AG09309 (cell line): Measurements from ENCODE around the gene WNT3A.

Experiments used
- DNase-seq: peaks from one replicate; pipeline ENCODE4 v3.0.0-alpha.2; 2010; ENCODE audit warnings: low read depth
- H3K4me3 ChIP-seq: 2 replicates; pipeline ENCODE4 v1.5.1; 2011; ENCODE audit warnings: mild to moderate bottlenecking, low read depth, low read length, moderate library complexity; ENCODE audit not compliant: control insufficient read depth
- TF ChIP-seq, protein P1 (sequence below): IDR thresholded peaks from 2 replicates; pipeline ENCODE4 v1.5.1; 2011; ENCODE audit warnings: mild to moderate bottlenecking, low read depth, low read length, inconsistent platforms; ENCODE audit not compliant: insufficient read depth, control insufficient read depth; ENCODE audit errors: missing control alignments

Gene WNT3A

GRCh38 chr1:228004331-228004855 lies 2.4 kb upstream of the WNT3A start:
- TF ChIP-seq, protein P1, sequence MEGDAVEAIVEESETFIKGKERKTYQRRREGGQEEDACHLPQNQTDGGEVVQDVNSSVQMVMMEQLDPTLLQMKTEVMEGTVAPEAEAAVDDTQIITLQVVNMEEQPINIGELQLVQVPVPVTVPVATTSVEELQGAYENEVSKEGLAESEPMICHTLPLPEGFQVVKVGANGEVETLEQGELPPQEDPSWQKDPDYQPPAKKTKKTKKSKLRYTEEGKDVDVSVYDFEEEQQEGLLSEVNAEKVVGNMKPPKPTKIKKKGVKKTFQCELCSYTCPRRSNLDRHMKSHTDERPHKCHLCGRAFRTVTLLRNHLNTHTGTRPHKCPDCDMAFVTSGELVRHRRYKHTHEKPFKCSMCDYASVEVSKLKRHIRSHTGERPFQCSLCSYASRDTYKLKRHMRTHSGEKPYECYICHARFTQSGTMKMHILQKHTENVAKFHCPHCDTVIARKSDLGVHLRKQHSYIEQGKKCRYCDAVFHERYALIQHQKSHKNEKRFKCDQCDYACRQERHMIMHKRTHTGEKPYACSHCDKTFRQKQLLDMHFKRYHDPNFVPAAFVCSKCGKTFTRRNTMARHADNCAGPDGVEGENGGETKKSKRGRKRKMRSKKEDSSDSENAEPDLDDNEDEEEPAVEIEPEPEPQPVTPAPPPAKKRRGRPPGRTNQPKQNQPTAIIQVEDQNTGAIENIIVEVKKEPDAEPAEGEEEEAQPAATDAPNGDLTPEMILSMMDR = peak; percentile 54
- no peak for DNase-seq
- no peak overlapping the region for H3K4me3 ChIP-seq

DNA sequence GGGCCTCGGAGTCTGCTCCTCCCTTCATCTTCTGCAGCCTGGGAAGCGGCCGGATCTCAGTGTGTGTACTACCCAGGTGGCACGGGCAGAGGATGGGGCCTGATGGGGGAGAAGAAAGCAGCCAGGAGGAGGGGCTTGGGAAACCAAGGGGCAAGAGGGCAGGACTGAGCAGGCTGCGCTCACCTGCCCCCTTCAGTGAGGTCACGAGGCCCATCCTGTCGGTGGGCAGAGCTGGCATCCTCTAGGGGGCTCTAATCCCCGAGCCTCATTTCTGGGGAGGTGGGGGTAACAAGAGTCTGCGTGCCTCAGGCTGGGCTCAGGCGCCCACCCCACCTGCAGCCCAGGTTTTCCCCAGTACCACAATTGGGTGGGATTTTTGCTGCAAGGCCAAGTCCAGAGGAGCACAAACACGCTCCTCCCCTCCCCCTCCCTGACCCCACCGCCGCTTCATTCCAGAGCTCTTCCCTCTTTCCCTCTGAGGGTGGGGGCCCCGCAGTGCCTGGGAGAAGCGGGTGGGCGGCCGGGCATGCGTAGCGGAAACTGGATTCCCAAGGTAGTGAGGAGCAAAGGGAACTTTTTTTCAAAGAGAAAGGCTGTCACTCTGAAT lies 1.8 kb upstream of the WNT3A start:
- TF ChIP-seq, protein P1 = no peak
- H3K4me3 ChIP-seq = no peak overlapping the region
- no peak for DNase-seq

DNA sequence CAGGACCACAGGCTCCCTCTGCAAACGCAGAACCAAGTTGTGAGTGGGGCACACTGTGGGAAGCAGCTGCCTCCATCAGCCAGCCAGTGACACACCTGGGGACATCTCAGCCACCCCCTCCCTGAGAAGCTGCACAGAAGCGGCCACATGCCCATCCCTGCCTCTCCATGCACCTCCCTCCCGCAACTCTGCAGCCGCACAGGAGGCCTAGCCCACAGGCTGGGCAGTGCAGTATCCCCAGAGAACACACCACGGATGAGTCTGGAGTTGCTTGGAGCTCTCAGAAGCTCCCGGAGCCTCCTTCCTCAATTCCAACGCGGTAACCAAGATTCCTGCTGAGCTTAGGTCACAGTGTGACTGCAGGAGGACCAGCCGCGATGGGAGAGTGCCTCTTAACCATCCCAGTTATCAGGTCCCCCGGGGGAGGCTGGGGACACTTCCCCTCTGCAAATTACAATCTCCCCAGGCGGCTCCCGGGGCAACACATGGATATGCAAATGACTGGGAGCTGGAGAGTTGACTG lies 1.2 kb upstream of the WNT3A start:
- TF ChIP-seq, protein P1 = no peak
- no peak overlapping the region for H3K4me3 ChIP-seq
- no peak for DNase-seq

DNA sequence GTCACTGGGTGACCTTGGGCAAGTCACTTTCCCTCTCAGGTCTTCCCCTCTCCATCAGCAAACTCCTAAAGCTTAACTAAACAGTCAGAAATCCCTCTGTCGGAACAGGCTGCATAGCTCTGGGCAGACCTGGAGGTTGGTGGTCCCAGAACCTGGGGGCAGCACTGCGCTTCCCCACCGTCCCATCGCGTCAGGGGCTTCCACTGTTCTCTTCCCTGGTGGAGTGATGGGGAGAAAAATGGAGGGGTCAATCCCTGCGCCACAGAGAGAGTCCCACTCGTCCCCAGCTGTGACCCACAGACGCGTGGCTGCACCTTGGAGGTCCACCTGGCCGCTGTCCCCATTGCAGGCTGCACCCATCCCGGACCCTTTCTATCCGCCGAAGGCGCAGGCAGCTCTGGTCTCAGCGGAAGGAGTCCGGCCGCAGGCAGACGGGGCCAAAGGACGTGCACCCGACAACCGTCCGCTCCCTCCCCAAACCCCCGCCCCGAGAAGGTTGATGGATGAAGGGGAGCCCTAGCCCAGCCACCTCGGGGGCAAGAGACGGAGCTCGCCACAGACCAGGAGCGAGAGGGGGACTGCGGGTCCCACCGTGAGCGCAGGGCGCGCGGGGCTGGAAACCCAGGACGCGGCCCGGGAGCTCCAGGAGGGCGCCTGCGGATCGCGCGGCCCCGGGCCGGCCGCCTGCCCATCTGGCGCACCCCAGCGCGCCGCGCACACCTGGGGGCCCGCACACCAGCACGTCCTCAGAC lies 588 bp upstream of the WNT3A start:
- DNase-seq = no peak
- TF ChIP-seq, protein P1 = no peak
- no peak overlapping the region for H3K4me3 ChIP-seq

DNA sequence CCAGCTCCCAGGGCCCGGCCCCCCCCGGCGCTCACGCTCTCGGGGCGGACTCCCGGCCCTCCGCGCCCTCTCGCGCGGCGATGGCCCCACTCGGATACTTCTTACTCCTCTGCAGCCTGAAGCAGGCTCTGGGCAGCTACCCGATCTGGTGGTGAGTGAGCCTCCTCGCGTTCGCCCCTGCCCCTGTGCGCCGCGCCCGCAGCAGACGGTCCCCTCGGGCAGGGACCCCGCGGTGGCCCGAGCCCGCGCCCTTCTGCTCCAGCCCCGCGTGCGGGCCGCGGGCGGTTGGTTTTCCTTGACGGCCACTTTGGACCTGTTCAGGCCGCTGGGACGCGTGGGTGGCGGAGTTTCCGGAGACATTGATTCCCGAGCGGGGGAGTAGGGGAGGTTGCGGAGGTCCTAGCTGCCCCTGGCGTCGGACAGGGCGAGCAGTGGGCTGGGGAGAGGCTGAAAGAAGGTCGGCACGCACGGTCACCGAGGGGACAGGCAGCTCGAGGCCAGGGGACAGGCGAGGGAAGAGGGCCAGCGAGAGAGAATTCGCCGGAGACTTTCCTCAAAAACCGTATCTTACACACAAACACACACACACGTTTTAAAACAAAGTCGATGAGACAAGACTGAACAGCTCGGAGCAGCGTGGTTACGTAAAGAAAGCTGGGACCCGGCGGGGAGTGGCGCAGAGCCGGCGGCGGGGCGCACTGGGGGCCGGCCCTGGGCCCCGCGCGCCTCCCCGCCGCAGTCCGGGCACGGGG lies 427 bp downstream of the WNT3A start:
- DNase-seq = no peak
- TF ChIP-seq, protein P1 = no peak
- H3K4me3 ChIP-seq = no peak overlapping the region

- H3K4me3 ChIP-seq = no peak overlapping the region
- DNase-seq = no peak
Observed at GRCh38 chr1:228007801-228008341, 1.1 kb downstream of the WNT3A start.

More at GRCh38 chr1:228007801-228008341, 1.1 kb downstream of the WNT3A start:
- TF ChIP-seq, protein P1 = no peak
